ENCODE measurements around the gene TBC1D4.
"Not testable (repeated sequence)": the region's sequence is repeated elsewhere in the genome, so short reads cannot be mapped to it uniquely, and the experiment has no call there.

DNA sequence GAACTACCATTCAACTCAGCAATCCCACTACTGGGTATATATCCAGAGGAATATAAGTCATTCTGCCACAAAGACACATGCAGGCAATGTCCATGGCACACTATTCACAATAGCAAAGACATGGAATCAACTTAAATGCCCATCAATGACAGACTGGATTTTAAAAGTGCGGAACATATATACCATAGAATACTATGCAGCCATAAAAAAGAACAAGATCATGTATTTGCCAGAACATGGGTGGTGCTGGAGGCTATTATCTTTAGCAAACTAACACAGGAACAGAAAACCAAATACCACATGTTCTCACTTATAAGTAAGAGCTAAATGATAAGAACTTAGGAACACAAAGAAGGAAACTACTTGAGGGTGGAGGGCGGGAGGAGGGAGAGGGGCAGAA lies 47.8 kb downstream of the TBC1D4 start:
- TF ChIP-seq, protein P1, sequence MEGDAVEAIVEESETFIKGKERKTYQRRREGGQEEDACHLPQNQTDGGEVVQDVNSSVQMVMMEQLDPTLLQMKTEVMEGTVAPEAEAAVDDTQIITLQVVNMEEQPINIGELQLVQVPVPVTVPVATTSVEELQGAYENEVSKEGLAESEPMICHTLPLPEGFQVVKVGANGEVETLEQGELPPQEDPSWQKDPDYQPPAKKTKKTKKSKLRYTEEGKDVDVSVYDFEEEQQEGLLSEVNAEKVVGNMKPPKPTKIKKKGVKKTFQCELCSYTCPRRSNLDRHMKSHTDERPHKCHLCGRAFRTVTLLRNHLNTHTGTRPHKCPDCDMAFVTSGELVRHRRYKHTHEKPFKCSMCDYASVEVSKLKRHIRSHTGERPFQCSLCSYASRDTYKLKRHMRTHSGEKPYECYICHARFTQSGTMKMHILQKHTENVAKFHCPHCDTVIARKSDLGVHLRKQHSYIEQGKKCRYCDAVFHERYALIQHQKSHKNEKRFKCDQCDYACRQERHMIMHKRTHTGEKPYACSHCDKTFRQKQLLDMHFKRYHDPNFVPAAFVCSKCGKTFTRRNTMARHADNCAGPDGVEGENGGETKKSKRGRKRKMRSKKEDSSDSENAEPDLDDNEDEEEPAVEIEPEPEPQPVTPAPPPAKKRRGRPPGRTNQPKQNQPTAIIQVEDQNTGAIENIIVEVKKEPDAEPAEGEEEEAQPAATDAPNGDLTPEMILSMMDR (IDR thresholded peaks at IDR 0.05): not testable (repeated sequence)
- TF ChIP-seq POLR2A (IDR thresholded peaks at IDR 0.05): not testable (repeated sequence)

Measured in esophagus squamous epithelium (tissue), 4 donors.